SIG-M5 (cell line): ENCODE data around the gene ZMYM2.

ENCODE experiments used
- DNase-seq: peaks from one replicate; lab custom pipeline; 2025; lab: John Stamatoyannopoulos, UW

The ZMYM2 gene

DNA sequence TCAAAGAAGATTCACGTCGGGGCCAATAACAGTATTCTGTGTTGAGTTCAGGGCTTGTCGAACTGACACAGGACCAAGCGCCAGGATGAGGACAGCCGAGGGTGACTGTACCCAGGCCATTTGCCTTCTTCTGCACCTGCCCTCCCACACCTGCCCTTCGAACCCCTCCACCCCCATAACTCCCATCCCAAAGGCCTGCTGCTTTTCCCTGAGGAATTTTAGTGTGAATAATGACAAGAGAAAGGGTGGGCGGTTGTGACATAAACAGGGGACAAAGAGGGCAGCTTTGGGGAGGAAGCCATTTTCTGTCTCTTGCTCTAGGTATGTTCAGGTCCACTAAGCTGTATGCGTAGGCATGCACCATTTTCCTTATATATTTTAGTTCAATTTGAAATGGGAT lies 176.2 kb downstream of the ZMYM2 start:
- DNase-seq: no peak

DNA sequence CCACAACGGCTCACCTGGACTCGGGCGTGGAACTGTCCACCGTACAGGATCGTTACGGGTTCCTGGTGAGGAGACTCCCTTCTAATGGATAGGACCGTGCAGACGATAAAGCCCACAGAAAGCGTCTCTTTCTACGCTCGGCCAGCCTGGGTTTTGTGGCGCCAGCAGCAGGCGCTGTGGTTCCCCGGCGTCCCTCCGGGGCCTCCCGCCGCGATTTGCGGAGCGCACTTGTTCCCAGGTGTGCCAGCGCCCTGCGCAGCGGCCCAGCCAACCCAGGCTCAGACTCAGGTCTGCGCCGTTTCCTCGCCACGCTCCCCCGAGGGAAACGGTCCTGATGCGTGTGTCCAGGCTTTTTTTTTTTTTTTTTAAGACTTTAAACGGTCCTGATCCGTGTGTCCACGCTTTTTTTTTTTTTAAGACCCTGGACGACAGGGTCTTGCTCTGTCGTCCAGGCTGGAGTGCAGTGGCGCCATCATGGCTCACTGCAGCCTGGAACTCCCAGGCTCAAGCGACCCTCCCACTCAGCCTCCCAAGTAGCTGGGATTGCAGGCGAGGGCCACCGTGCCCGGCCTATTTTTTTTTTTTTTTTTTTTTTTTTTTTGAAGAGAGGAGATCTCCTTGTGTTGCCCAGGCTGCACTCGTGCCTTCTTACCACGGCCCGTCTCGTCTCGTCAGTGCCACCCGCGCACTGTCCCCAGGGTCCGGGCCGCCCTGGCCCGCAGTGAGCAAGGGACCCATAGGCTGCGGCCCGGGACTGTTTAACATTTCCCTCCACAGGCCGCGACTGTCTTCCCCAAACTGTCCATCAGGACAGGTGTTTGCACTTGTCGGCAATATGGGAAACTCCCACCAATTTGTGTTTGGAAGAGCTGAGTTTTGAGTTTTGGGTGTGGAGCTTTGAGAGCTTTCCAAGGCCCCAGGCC lies 178.5 kb downstream of the ZMYM2 start:
- no peak for DNase-seq

DNA sequence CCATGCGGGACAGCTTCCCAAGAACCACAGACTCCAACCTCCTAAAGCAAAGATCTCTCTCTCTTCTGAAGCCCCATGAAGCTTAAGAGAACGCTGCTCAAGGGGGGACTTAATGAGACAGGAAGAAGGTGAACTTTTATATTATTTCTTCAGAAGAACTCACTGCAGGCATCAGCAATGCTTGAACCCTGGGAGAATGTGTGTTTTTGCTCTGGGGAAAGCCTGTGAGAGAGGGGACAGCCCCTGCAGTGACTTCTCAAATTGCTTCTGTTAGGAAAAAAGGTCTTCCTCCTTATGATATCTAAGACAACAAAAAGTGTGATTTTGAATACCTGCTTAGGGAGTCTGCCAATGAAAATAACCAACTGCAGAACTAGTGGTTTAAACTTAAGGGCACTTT lies 179.3 kb downstream of the ZMYM2 start:
- no peak for DNase-seq

DNA sequence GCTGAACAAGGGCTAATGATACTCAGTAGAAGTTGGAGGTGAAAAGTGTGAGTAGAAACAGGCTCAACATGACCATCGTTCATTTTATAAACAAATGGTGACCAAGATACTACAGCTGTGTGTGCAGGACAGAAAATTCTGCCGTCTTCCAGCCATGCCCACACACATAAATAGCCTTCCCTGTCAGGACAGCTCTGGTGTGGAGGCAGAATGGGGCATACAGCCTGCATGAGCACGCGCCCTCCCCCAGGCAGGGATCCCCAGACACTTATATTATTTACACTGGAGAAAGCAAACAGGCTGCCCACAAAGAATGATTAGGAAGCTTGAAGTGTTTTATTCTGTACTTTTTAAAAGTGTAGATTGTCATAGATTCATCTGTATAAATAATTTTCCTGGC lies 182.0 kb downstream of the ZMYM2 start:
- no peak for DNase-seq
